ENCODE measurements around the gene YPEL1. TPM values are rescaled to one million over a fixed set of nuclear protein-coding genes. Genes with fewer than 3 reads are reported as not detected.
A peak's percentile ranks its signal among the peaks of the same experiment; 100 is the strongest.

Gene YPEL1
- total and polyA plus RNA-seq, 7 donors = 0.72 to 21.9 (median 4.6) TPM

DNA sequence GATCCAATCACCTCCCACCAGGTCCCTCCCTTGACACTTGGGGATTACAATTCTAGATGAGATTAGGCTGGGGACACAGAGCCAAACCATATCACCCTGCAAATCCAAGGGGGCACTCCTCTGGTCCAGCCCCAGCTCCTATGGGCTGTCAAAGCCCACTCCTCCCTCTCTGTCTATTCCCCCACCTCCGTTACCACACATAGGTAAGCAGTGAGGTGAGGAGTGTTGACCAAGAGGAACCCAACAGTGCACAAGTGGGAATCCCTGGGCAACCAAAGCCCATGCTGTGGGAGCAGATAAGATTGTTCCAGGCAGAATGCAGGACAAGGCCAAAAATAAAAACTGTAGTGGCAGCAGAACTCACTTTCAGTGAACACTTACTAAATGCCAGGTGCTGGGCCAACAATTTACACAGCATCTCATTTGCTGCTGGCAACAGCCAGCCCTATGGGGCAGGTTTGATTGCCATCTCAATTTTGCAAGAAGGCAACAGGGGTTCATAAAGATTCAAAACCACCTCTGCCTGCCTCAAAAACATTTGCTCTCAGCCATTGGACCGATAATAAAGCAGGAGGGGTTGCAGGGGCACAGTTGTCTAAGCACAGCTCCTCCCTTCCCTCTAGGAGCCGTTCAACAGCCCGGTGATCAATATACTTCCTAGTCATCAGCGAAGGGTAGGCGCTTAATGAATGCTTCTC lies 84.6 kb downstream of the YPEL1 start:
- TF ChIP-seq, protein P1, sequence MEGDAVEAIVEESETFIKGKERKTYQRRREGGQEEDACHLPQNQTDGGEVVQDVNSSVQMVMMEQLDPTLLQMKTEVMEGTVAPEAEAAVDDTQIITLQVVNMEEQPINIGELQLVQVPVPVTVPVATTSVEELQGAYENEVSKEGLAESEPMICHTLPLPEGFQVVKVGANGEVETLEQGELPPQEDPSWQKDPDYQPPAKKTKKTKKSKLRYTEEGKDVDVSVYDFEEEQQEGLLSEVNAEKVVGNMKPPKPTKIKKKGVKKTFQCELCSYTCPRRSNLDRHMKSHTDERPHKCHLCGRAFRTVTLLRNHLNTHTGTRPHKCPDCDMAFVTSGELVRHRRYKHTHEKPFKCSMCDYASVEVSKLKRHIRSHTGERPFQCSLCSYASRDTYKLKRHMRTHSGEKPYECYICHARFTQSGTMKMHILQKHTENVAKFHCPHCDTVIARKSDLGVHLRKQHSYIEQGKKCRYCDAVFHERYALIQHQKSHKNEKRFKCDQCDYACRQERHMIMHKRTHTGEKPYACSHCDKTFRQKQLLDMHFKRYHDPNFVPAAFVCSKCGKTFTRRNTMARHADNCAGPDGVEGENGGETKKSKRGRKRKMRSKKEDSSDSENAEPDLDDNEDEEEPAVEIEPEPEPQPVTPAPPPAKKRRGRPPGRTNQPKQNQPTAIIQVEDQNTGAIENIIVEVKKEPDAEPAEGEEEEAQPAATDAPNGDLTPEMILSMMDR (IDR thresholded peaks at IDR 0.05) = no peak
- Histone ChIP-seq H3K9me3 (no peaks in the 10 kb centered on the region), H3K27ac (no peak overlapping the region), H3K36me3 (ENCODE audit: insufficient read depth in 1 of 2, low read depth in 1 of 2) (no peaks in the 10 kb centered on the region), H3K4me1 (peaks cover 10% of the 10 kb centered on the region), H3K4me3 (peak overlapping the region; percentile 66), H3K27me3 (ENCODE audit: insufficient read depth in 3 of 3, low read length in 2 of 3) (no peaks in the 10 kb centered on the region)
- ATAC-seq (no peak), DNase-seq (no peak)
- 18 to 24% (median 21%) methylated on average over 6 of the region's 6 CpGs for WGBS, 3 donors
- intact Hi-C loops (cut with DNase I) = no loop called here

DNA sequence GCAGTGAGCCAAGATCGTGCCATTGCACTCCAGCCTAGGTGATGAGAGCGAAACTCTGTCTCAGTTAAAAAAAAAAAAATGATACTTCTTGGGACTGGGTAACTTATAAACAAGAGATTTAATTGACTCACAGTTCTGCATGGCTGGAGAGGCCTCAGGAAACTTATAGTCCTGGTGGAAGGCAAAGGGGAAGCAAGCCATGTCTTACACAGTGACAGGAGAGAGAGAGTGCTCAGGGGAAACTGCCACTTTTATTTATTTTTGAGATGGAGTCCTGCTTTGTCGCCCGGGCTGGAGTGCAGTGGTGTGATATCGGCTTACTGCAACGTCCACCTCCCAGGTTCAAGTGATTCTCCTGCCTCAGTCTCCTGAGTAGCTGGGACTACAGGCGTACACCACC lies 85.3 kb downstream of the YPEL1 start:
- H3K36me3 ChIP-seq (ENCODE audit: insufficient read depth in 1 of 2, low read depth in 1 of 2) = peaks cover 0 to 5% of the 10 kb centered on the region in 2 donors
- DNase-seq = no peak
- H3K27me3 ChIP-seq (ENCODE audit: insufficient read depth in 3 of 3, low read length in 2 of 3) = no peaks in the 10 kb centered on the region
- WGBS, 3 donors = 90 to 96% (median 93%) methylated on average over 7 of the region's 7 CpGs
- peaks cover 10% of the 10 kb centered on the region for H3K4me1 ChIP-seq
- intact Hi-C loops (cut with DNase I) = no loop called here
- H3K4me3 ChIP-seq = no peak overlapping the region
- TF ChIP-seq, protein P1 (IDR thresholded peaks at IDR 0.05) = no peak
- no peaks in the 10 kb centered on the region for H3K9me3 ChIP-seq
- no peak for ATAC-seq
- H3K27ac ChIP-seq = no peak overlapping the region

Other genes with a start within 250 kb of the YPEL1 start
- not detected for gene RIMBP3C, start 184.3 kb downstream of the YPEL1 start, total RNA-seq
- gene RIMBP3C, start 184.3 kb downstream of the YPEL1 start, polyA plus RNA-seq = under 1 TPM; 0.01 to 0.04 (median 0.04) TPM
- 10 to 100 TPM; 44.9 to 57.3 (median 53.1) TPM for gene UBE2L3, start 168.1 kb downstream of the YPEL1 start, total RNA-seq
- 100 to 1,000 TPM in 1 of 3 donors, 10 to 100 TPM in 2; 51.4 to 144 (median 89.9) TPM for gene UBE2L3, start 168.1 kb downstream of the YPEL1 start, polyA plus RNA-seq
- 1 to 10 TPM; 2.4 to 5.4 (median 3.3) TPM for gene YDJC, start 105.8 kb downstream of the YPEL1 start, total RNA-seq
- gene YDJC, start 105.8 kb downstream of the YPEL1 start, polyA plus RNA-seq = 1 to 10 TPM; 3.6 to 5.8 (median 4.0) TPM
- gene CCDC116, start 103.0 kb downstream of the YPEL1 start, total RNA-seq = under 1 TPM; 0.13 to 0.24 (median 0.20) TPM
- gene CCDC116, start 103.0 kb downstream of the YPEL1 start, polyA plus RNA-seq = under 1 TPM; 0.07 to 0.32 (median 0.14) TPM
- gene SDF2L1, start 93.5 kb downstream of the YPEL1 start, total RNA-seq = 10 to 100 TPM in 3 of 4 donors, 1 to 10 TPM in 1; 6.9 to 13.0 (median 11.6) TPM
- 10 to 100 TPM; 16.8 to 53.5 (median 26.0) TPM for gene SDF2L1, start 93.5 kb downstream of the YPEL1 start, polyA plus RNA-seq
- gene PPIL2, start 69.8 kb downstream of the YPEL1 start, total RNA-seq = 10 to 100 TPM; 19.3 to 31.6 (median 21.6) TPM
- gene PPIL2, start 69.8 kb downstream of the YPEL1 start, polyA plus RNA-seq = 10 to 100 TPM; 15.6 to 24.7 (median 17.4) TPM
- 100 to 1,000 TPM in 1 of 4 donors, 10 to 100 TPM in 3; 78.3 to 101 (median 96.9) TPM for gene MAPK1, start 131.9 kb upstream of the YPEL1 start, total RNA-seq
- gene MAPK1, start 131.9 kb upstream of the YPEL1 start, polyA plus RNA-seq = 10 to 100 TPM; 11.0 to 64.1 (median 14.8) TPM
- gene PPM1F, start 217.1 kb upstream of the YPEL1 start, total RNA-seq = 10 to 100 TPM; 11.9 to 29.5 (median 15.7) TPM
- gene PPM1F, start 217.1 kb upstream of the YPEL1 start, polyA plus RNA-seq = 10 to 100 TPM in 2 of 3 donors, 1 to 10 TPM in 1; 8.1 to 13.1 (median 11.8) TPM
- 10 to 100 TPM in 1 of 4 donors, 1 to 10 TPM in 3; 5.4 to 12.2 (median 9.0) TPM for gene TOP3B, start 247.0 kb upstream of the YPEL1 start, total RNA-seq
- 10 to 100 TPM in 1 of 3 donors, 1 to 10 TPM in 2; 6.4 to 13.5 (median 8.1) TPM for gene TOP3B, start 247.0 kb upstream of the YPEL1 start, polyA plus RNA-seq

Data from psoas muscle (tissue), 8 donors.